Mesothelial cell of epicardium (in vitro differentiated cells): ENCODE measurements around the gene LRRC7. TPM values are rescaled to one million over a fixed set of nuclear protein-coding genes. Genes with fewer than 3 reads are reported as not detected.

Experiments used
- DNase-seq, 2 experiments: peaks; one replicate each; pipeline ENCODE4 v3.0.0; 2021; ENCODE audit warnings: low spot score in 2 of 2; ENCODE audit not compliant: unreplicated experiment in 2 of 2
- H3K27ac Mint-ChIP-seq: 2 replicates; pipeline ENCODE4 v1.8.0; 2021; ENCODE audit warnings: mixed read lengths
- H3K27me3 Mint-ChIP-seq: 2 replicates; pipeline ENCODE4 v1.8.0; 2021; ENCODE audit warnings: low read depth, mixed read lengths
- H3K36me3 Mint-ChIP-seq: 2 replicates; pipeline ENCODE4 v1.8.0; 2021; ENCODE audit warnings: mixed read lengths
- H3K4me1 Mint-ChIP-seq: 2 replicates; pipeline ENCODE4 v1.8.0; 2021; ENCODE audit warnings: mixed read lengths
- H3K4me3 Mint-ChIP-seq: 2 replicates; pipeline ENCODE4 v1.8.0; 2021; ENCODE audit warnings: mild to moderate bottlenecking, moderate library complexity, mixed read lengths
- H3K9me3 Mint-ChIP-seq: 2 replicates; pipeline ENCODE4 v1.8.0; 2021; ENCODE audit warnings: mixed read lengths
- CTCF ChIP-seq: fragments of 200-600 bp; sonication (generic); IDR thresholded peaks from one replicate; pipeline ENCODE4 v1.5.0; 2021; ENCODE audit warnings: antibody characterized with exemption; ENCODE audit not compliant: unreplicated experiment
- total RNA-seq: library from RNA; stranded (reverse); gene quantifications from 3 replicates; pipeline ENCODE4 v1.2.1, GENCODE V29; 2021

The LRRC7 gene
- total RNA-seq, 1 donor from 2014 or later: 0.09 TPM

GRCh38 chr1:69673321-69673720, 105.6 kb downstream of the LRRC7 start:
- DNase-seq: no peak
- no peak for TF ChIP-seq CTCF
- Mint-ChIP-seq H3K36me3 (no peaks in the 10 kb centered on the region), H3K4me3 (no peak overlapping the region), H3K27ac (no peak overlapping the region), H3K9me3 (peaks cover 17% of the 10 kb centered on the region), H3K27me3 (no peaks in the 10 kb centered on the region), H3K4me1 (peaks cover 9% of the 10 kb centered on the region)

- Mint-ChIP-seq H3K4me1 (peaks cover 15% of the 10 kb centered on the region), H3K4me3 (no peak overlapping the region), H3K36me3 (no peaks in the 10 kb centered on the region), H3K27ac (no peak overlapping the region), H3K27me3 (no peaks in the 10 kb centered on the region), H3K9me3 (peaks cover 6% of the 10 kb centered on the region)
- DNase-seq: no peak
- no peak for TF ChIP-seq CTCF
Observed at GRCh38 chr1:69679965-69680364, 112.2 kb downstream of the LRRC7 start.

- peak; percentile 31 for TF ChIP-seq CTCF
- no peak overlapping the region for H3K27ac Mint-ChIP-seq
- DNase-seq: no peak
- peaks cover 17% of the 10 kb centered on the region for H3K9me3 Mint-ChIP-seq
- no peak overlapping the region for H3K4me3 Mint-ChIP-seq
- peaks cover 20% of the 10 kb centered on the region for H3K4me1 Mint-ChIP-seq
- H3K36me3 Mint-ChIP-seq: peaks cover 4% of the 10 kb centered on the region
- no peaks in the 10 kb centered on the region for H3K27me3 Mint-ChIP-seq
Observed at GRCh38 chr1:69686367-69686984, 118.8 kb downstream of the LRRC7 start.

GRCh38 chr1:69688193-69688592, 120.5 kb downstream of the LRRC7 start:
- TF ChIP-seq CTCF: no peak
- Mint-ChIP-seq H3K4me1 (peaks cover 15% of the 10 kb centered on the region), H3K27me3 (no peaks in the 10 kb centered on the region), H3K27ac (no peak overlapping the region), H3K4me3 (no peak overlapping the region), H3K36me3 (peaks cover 4% of the 10 kb centered on the region), H3K9me3 (peaks cover 13% of the 10 kb centered on the region)
- no peak for DNase-seq

GRCh38 chr1:69691179-69691578, 123.5 kb downstream of the LRRC7 start:
- Mint-ChIP-seq H3K27ac (no peak overlapping the region), H3K4me3 (no peak overlapping the region), H3K4me1 (peaks cover 7% of the 10 kb centered on the region), H3K9me3 (peaks cover 13% of the 10 kb centered on the region), H3K27me3 (no peaks in the 10 kb centered on the region), H3K36me3 (peaks cover 2% of the 10 kb centered on the region)
- TF ChIP-seq CTCF: no peak
- DNase-seq: no peak
